Activated CD8-positive, alpha-beta T cell treated with anti-CD3 and anti-CD28 coated beads, Interleukin-2, amount 10 ng/mL, durations not matched to agents 7 days and 5 days (primary cell): ENCODE results near the gene MARF1. TPM values are rescaled to one million over a fixed set of nuclear protein-coding genes. Genes with fewer than 3 reads are reported as not detected.

Experiments used
- ATAC-seq: fragments of 150-1000 bp; cut with Tn5 transposase; one replicate; pipeline ENCODE4 v1.10.0; 2021; ENCODE audit warnings: moderate library complexity
- CTCF ChIA-PET: fragments of 350-600 bp; sonication (Branson Sonifier 250); formaldehyde crosslinking; loops from one replicate; lab custom pipeline; 2021; ENCODE audit warnings: antibody characterized with exemption; lab: Charles Lee
- POLR2A ChIA-PET: fragments of 350-600 bp; sonication (Branson Sonifier 250); formaldehyde crosslinking; loops from one replicate; lab custom pipeline; 2021; ENCODE audit warnings: antibody characterized with exemption; lab: Charles Lee
- DNase-seq: peaks from one replicate; pipeline ENCODE4 v3.0.0-alpha.2; 2020
- H3K27ac Mint-ChIP-seq: one replicate; pipeline ENCODE4 v1.8.0; 2021; ENCODE audit warnings: mild to moderate bottlenecking, mixed read lengths
- H3K27me3 Mint-ChIP-seq: one replicate; pipeline ENCODE4 v1.8.0; 2021; ENCODE audit warnings: low read depth, mixed read lengths
- H3K36me3 Mint-ChIP-seq: one replicate; pipeline ENCODE4 v1.8.0; 2021; ENCODE audit warnings: low read depth, mixed read lengths
- H3K4me1 Mint-ChIP-seq: one replicate; pipeline ENCODE4 v1.8.0; 2021; ENCODE audit warnings: low read depth, mixed read lengths
- H3K4me3 Mint-ChIP-seq: one replicate; pipeline ENCODE4 v1.8.0; 2021; ENCODE audit warnings: mild to moderate bottlenecking, mixed read lengths
- H3K9me3 Mint-ChIP-seq: one replicate; pipeline ENCODE4 v1.8.0; 2022; ENCODE audit warnings: mixed read lengths; ENCODE audit not compliant: insufficient read depth
- total RNA-seq, 2 experiments: library from RNA; stranded (reverse); gene quantifications; one replicate each; pipeline ENCODE4 v1.2.3, GENCODE V29; 2021

Gene MARF1
- total RNA-seq, 2 experiments from 2014 or later: 62.7 to 64.5 TPM

GRCh38 chr16:15644267-15644961, 1.5 kb upstream of the MARF1 start:
- H3K27ac Mint-ChIP-seq: peak overlapping the region; percentile 95
- ChIA-PET POLR2A (interaction anchor here (1.3 to 3.3 kb wide), 4 partner anchors 10 to 54 kb away, joined by 3 to 20 read pairs (median 12); no protein-coding TSS in a partner anchor), CTCF (interaction anchor here (1.4 to 3.9 kb wide), 7 partner anchors 10 to 216 kb away, joined by 4 to 27 read pairs (median 13); no protein-coding TSS in a partner anchor)
- peaks cover 41% of the 10 kb centered on the region for H3K4me1 Mint-ChIP-seq
- peaks cover 9% of the 10 kb centered on the region for H3K36me3 Mint-ChIP-seq
- DNase-seq (no peak), ATAC-seq (no peak)
- peaks cover 4% of the 10 kb centered on the region for H3K27me3 Mint-ChIP-seq
- peak overlapping the region; percentile 94 for H3K4me3 Mint-ChIP-seq
- H3K9me3 Mint-ChIP-seq: no peaks in the 10 kb centered on the region

- POLR2A ChIA-PET: interaction anchor here (1.3 to 3.3 kb wide), 5 partner anchors 9 to 53 kb away, joined by 3 to 20 read pairs (median 9); no protein-coding TSS in a partner anchor
- Mint-ChIP-seq H3K27me3 (peaks cover 4% of the 10 kb centered on the region), H3K4me1 (peaks cover 43% of the 10 kb centered on the region), H3K27ac (peak overlapping the region; percentile 95), H3K4me3 (peak overlapping the region; percentile 94), H3K36me3 (peaks cover 13% of the 10 kb centered on the region), H3K9me3 (no peaks in the 10 kb centered on the region)
- DNase-seq: no peak
- no peak for ATAC-seq
- CTCF ChIA-PET: interaction anchor here (1.0 to 3.9 kb wide), 10 partner anchors 9 to 217 kb away, joined by 3 to 27 read pairs (median 10); no protein-coding TSS in a partner anchor
Observed at GRCh38 chr16:15643946-15644250, 944 bp upstream of the MARF1 start.

- Mint-ChIP-seq H3K4me3 (peak overlapping the region; percentile 94), H3K4me1 (peaks cover 49% of the 10 kb centered on the region), H3K36me3 (peaks cover 26% of the 10 kb centered on the region), H3K9me3 (no peaks in the 10 kb centered on the region), H3K27ac (peak overlapping the region; percentile 95), H3K27me3 (peaks cover 4% of the 10 kb centered on the region)
- CTCF ChIA-PET: interaction anchor here (0.7 to 3.9 kb wide), 27 partner anchors 8 to 216 kb away, joined by 3 to 27 read pairs (median 4); no protein-coding TSS in a partner anchor
- DNase-seq (peak; percentile 89), ATAC-seq (peak; percentile 79)
- POLR2A ChIA-PET: interaction anchor here (0.6 to 3.3 kb wide), 15 partner anchors 8 to 133 kb away, joined by 3 to 20 read pairs (median 4); no protein-coding TSS in a partner anchor
Observed at GRCh38 chr16:15642557-15643047, 352 bp downstream of the MARF1 start.

GRCh38 chr16:15641753-15642556, 999 bp downstream of the MARF1 start:
- peaks cover 2% of the 10 kb centered on the region for H3K27me3 Mint-ChIP-seq
- DNase-seq (no peak), ATAC-seq (no peak)
- H3K4me1 Mint-ChIP-seq: peaks cover 54% of the 10 kb centered on the region
- H3K4me3 Mint-ChIP-seq: peak overlapping the region; percentile 94
- CTCF ChIA-PET: interaction anchor here (0.7 to 3.9 kb wide), 22 partner anchors 7 to 214 kb away, joined by 3 to 27 read pairs (median 4); no protein-coding TSS in a partner anchor
- peak overlapping the region; percentile 95 for H3K27ac Mint-ChIP-seq
- H3K36me3 Mint-ChIP-seq: peaks cover 32% of the 10 kb centered on the region
- H3K9me3 Mint-ChIP-seq: no peaks in the 10 kb centered on the region
- POLR2A ChIA-PET: interaction anchor here (1.1 to 3.3 kb wide), 11 partner anchors 9 to 132 kb away, joined by 3 to 20 read pairs (median 5); no protein-coding TSS in a partner anchor

GRCh38 chr16:15640966-15641365, 2.0 kb downstream of the MARF1 start:
- H3K27ac Mint-ChIP-seq: peak overlapping the region; percentile 95
- ChIA-PET CTCF (interaction anchor here (1.1 to 3.9 kb wide), 5 partner anchors 6 to 213 kb away, joined by 4 to 17 read pairs (median 14); no protein-coding TSS in a partner anchor), POLR2A (interaction anchor here (2.1 to 3.3 kb wide), 2 partner anchors 18 to 50 kb away, joined by 11 to 16 read pairs; no protein-coding TSS in a partner anchor)
- H3K27me3 Mint-ChIP-seq: no peaks in the 10 kb centered on the region
- ATAC-seq (no peak), DNase-seq (no peak)
- no peaks in the 10 kb centered on the region for H3K9me3 Mint-ChIP-seq
- H3K4me3 Mint-ChIP-seq: peak overlapping the region; percentile 94
- H3K36me3 Mint-ChIP-seq: peaks cover 42% of the 10 kb centered on the region
- H3K4me1 Mint-ChIP-seq: peaks cover 64% of the 10 kb centered on the region

GRCh38 chr16:15639061-15639568, 3.8 kb downstream of the MARF1 start:
- Mint-ChIP-seq H3K36me3 (peaks cover 59% of the 10 kb centered on the region), H3K27ac (peak overlapping the region; percentile 90), H3K4me1 (peaks cover 72% of the 10 kb centered on the region), H3K27me3 (no peaks in the 10 kb centered on the region), H3K4me3 (peak overlapping the region; percentile 61), H3K9me3 (no peaks in the 10 kb centered on the region)
- ChIA-PET CTCF (no interaction called here), POLR2A (interaction anchor here (0.9 kb wide), 1 partner anchor 43 kb away, joined by 3 read pairs; no protein-coding TSS in a partner anchor)
- no peak for DNase-seq
- ATAC-seq: no peak

- POLR2A ChIA-PET: interaction anchor here (0.6 to 1.0 kb wide), 2 partner anchors 36 to 114 kb away, joined by 3 read pairs; no protein-coding TSS in a partner anchor
- DNase-seq: no peak
- H3K27ac Mint-ChIP-seq: peak overlapping the region; percentile 93
Observed at GRCh38 chr16:15636392-15636873, 6.5 kb downstream of the MARF1 start.

GRCh38 chr16:15635926-15636325, 7.0 kb downstream of the MARF1 start:
- no peaks in the 10 kb centered on the region for H3K9me3 Mint-ChIP-seq
- H3K27me3 Mint-ChIP-seq: no peaks in the 10 kb centered on the region
- ChIA-PET POLR2A (interaction anchor here (0.6 to 1.0 kb wide), 2 partner anchors 36 to 113 kb away, joined by 3 read pairs; no protein-coding TSS in a partner anchor), CTCF (interaction anchor here (1.4 to 3.1 kb wide), 2 partner anchors 7 to 13 kb away, joined by 5 to 14 read pairs; partner anchors contain the start of gene MARF1)
- ATAC-seq (no peak), DNase-seq (no peak)
- peak overlapping the region; percentile 31 for H3K4me3 Mint-ChIP-seq
- peaks cover 53% of the 10 kb centered on the region for H3K4me1 Mint-ChIP-seq
- H3K27ac Mint-ChIP-seq: peak overlapping the region; percentile 93
- peaks cover 80% of the 10 kb centered on the region for H3K36me3 Mint-ChIP-seq

More at GRCh38 chr16:15636392-15636873, 6.5 kb downstream of the MARF1 start:
- peaks cover 58% of the 10 kb centered on the region for H3K4me1 Mint-ChIP-seq
- ATAC-seq: peak; percentile 37
- CTCF ChIA-PET: interaction anchor here (1.4 kb wide), 1 partner anchor 14 kb away, joined by 5 read pairs; no protein-coding TSS in a partner anchor
- peak overlapping the region; percentile 27 for H3K4me3 Mint-ChIP-seq
- H3K9me3 Mint-ChIP-seq: no peaks in the 10 kb centered on the region
- H3K36me3 Mint-ChIP-seq: peaks cover 77% of the 10 kb centered on the region
- no peaks in the 10 kb centered on the region for H3K27me3 Mint-ChIP-seq

GRCh38 chr16:15631730-15632409, 11.1 kb downstream of the MARF1 start:
- no peak for DNase-seq
- POLR2A ChIA-PET: no interaction called here
- peaks cover 22% of the 10 kb centered on the region for H3K4me1 Mint-ChIP-seq
- no peaks in the 10 kb centered on the region for H3K9me3 Mint-ChIP-seq
- CTCF ChIA-PET: interaction anchor here (0.8 to 3.7 kb wide), 2 partner anchors 11 to 21 kb away, joined by 3 to 16 read pairs; partner anchors contain the start of gene MARF1
- peaks cover 68% of the 10 kb centered on the region for H3K36me3 Mint-ChIP-seq
- ATAC-seq: no peak
- no peak overlapping the region for H3K27ac Mint-ChIP-seq
- H3K4me3 Mint-ChIP-seq: no peak overlapping the region
- no peaks in the 10 kb centered on the region for H3K27me3 Mint-ChIP-seq

- Mint-ChIP-seq H3K27me3 (no peaks in the 10 kb centered on the region), H3K9me3 (no peaks in the 10 kb centered on the region), H3K27ac (no peak overlapping the region), H3K4me1 (no peaks in the 10 kb centered on the region), H3K36me3 (peaks cover 50% of the 10 kb centered on the region), H3K4me3 (no peak overlapping the region)
- ChIA-PET POLR2A (no interaction called here), CTCF (interaction anchor here (1.0 to 2.0 kb wide), 3 partner anchors 14 to 25 kb away, joined by 3 to 7 read pairs (median 5); partner anchors contain the start of gene MARF1)
- no peak for DNase-seq
- no peak for ATAC-seq
Observed at GRCh38 chr16:15621889-15622288, 21.1 kb downstream of the MARF1 start.
